GM19043 (cell line): Measurements from ENCODE around the gene CASQ2.
A peak's percentile ranks its signal among the peaks of the same experiment; 100 is the strongest.

Experiments used
- ATAC-seq: cut with Tn5 transposase; IDR thresholded peaks from one replicate; pipeline ENCODE4 v1.9.1; 2021; ENCODE audit warnings: low read depth; ENCODE audit not compliant: unreplicated experiment

CASQ2 gene

GRCh38 chr1:115740811-115741210 lies 27.7 kb downstream of the CASQ2 start:
- ATAC-seq = no peak

- ATAC-seq = no peak
Observed at GRCh38 chr1:115732316-115732715, 36.2 kb downstream of the CASQ2 start.

GRCh38 chr1:115729756-115730155 lies 38.8 kb downstream of the CASQ2 start:
- ATAC-seq = peak; percentile 98

- ATAC-seq = no peak
Observed at GRCh38 chr1:115728341-115728740, 40.2 kb downstream of the CASQ2 start.

GRCh38 chr1:115727706-115728249 lies 40.7 kb downstream of the CASQ2 start:
- ATAC-seq = no peak

- ATAC-seq = no peak
Observed at GRCh38 chr1:115726570-115726969, 41.9 kb downstream of the CASQ2 start.

- ATAC-seq = no peak
Observed at GRCh38 chr1:115726161-115726560, 42.4 kb downstream of the CASQ2 start.

GRCh38 chr1:115725600-115725999 lies 42.9 kb downstream of the CASQ2 start:
- ATAC-seq = no peak

GRCh38 chr1:115723756-115724155 lies 44.8 kb downstream of the CASQ2 start:
- no peak for ATAC-seq

GRCh38 chr1:115722221-115722620 lies 46.3 kb downstream of the CASQ2 start:
- ATAC-seq = no peak

- ATAC-seq = no peak
Observed at GRCh38 chr1:115719285-115719684, 49.2 kb downstream of the CASQ2 start.

- ATAC-seq = no peak
Observed at GRCh38 chr1:115718011-115718754, 50.3 kb downstream of the CASQ2 start.

- ATAC-seq = no peak
Observed at GRCh38 chr1:115717541-115717940, 51.0 kb downstream of the CASQ2 start.

GRCh38 chr1:115714572-115715141 lies 53.9 kb downstream of the CASQ2 start:
- ATAC-seq = no peak

- no peak for ATAC-seq
Observed at GRCh38 chr1:115713906-115714305, 54.6 kb downstream of the CASQ2 start.

GRCh38 chr1:115712911-115713609 lies 55.5 kb downstream of the CASQ2 start:
- no peak for ATAC-seq

- no peak for ATAC-seq
Observed at GRCh38 chr1:115710859-115711624, 57.5 kb downstream of the CASQ2 start.

- peak; percentile 66 for ATAC-seq
Observed at GRCh38 chr1:115706587-115707425, 61.7 kb downstream of the CASQ2 start.

GRCh38 chr1:115705963-115706362 lies 62.6 kb downstream of the CASQ2 start:
- no peak for ATAC-seq
